Measurements from ENCODE around the gene PLPPR1.
"Not testable (repeated sequence)": the region's sequence is repeated elsewhere in the genome, so short reads cannot be mapped to it uniquely, and the experiment has no call there.

The PLPPR1 gene

DNA sequence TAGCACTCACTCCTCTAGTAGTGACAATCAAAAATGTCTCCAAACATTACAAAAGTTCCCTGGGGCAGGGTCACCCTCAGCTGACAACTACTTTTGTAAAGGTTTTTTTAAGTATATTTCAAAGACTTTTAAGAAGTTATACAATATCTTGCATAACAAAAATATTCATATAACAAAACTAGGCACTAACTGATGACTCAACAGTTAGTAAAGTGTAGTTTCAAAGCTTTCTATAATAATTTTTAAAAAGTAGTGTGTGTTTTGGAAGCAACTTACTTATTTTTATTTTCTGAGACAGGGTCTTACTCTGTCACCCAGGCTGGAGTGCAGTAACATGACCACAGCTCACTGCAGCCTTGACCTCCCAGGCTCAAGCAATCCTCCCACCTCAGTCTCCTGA lies 271.4 kb downstream of the PLPPR1 start:
- DNase-seq = no peak
- H3K27me3 Mint-ChIP-seq = peaks cover 3% of the 10 kb centered on the region
- H3K36me3 Mint-ChIP-seq (ENCODE audit: low read depth) = no peaks in the 10 kb centered on the region
- no peak overlapping the region for H3K4me3 Mint-ChIP-seq
- H3K9me3 Mint-ChIP-seq = no peaks in the 10 kb centered on the region
- H3K27ac Mint-ChIP-seq = no peak overlapping the region
- H3K4me1 Mint-ChIP-seq (ENCODE audit: low read depth) = no peaks in the 10 kb centered on the region

DNA sequence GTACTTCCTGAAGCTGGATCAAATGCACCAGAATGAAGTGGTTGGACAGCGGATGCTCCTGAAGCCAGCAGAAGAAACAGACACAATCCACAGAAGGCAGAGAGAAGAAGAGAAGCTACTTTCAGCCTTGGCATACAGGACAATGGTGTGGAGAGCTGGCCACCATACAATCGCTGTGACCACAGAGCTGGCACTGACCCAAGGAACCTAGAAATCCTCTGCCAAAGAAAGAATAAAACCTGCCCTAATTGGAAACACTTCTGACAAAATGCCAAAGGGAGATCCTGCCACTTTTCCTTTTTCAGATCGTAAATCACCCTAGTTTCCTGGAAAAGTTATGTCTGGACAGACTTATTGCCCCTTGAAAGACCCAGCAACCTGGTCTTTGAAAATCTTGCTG lies 278.5 kb downstream of the PLPPR1 start:
- no peaks in the 10 kb centered on the region for H3K36me3 Mint-ChIP-seq (ENCODE audit: low read depth)
- peaks cover 20% of the 10 kb centered on the region for H3K27me3 Mint-ChIP-seq
- H3K9me3 Mint-ChIP-seq = no peaks in the 10 kb centered on the region
- H3K27ac Mint-ChIP-seq = no peak overlapping the region
- DNase-seq = no peak
- H3K4me3 Mint-ChIP-seq = no peak overlapping the region
- no peaks in the 10 kb centered on the region for H3K4me1 Mint-ChIP-seq (ENCODE audit: low read depth)

DNA sequence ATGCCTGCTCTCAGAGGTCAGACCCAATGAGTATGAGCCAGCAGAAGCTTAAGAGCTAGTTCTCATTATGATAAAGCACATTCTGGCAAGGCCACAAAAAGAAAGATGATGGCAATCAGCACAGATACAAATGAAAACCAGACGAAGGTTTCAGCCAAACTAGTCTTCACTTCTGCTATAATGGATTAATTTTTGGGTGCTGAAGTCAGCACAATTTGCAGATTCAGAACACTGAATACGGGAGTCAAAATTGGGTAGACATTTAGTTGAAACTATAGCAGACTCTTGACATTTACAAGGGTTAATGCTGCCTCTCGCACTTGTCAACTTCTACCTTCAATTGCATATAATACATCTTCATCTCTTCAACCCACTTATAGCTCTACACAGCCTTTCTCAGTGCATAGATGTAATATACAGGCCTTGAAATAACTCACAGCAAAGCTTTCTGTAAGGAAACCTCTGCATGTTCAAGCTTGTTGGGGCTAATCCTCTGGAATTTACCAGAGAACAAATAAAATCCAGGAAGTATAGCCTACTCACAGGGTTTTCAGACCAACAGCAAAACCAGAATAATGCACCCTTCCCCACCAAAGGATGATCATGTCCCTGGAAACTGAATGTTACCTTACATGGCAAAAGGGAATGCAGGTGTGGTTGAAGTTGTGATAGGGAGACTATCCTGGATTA lies 279.1 kb downstream of the PLPPR1 start:
- H3K9me3 Mint-ChIP-seq = no peaks in the 10 kb centered on the region
- H3K27ac Mint-ChIP-seq = no peak overlapping the region
- peaks cover 17% of the 10 kb centered on the region for H3K27me3 Mint-ChIP-seq
- no peak for DNase-seq
- H3K36me3 Mint-ChIP-seq (ENCODE audit: low read depth) = no peaks in the 10 kb centered on the region
- no peak overlapping the region for H3K4me3 Mint-ChIP-seq
- H3K4me1 Mint-ChIP-seq (ENCODE audit: low read depth) = no peaks in the 10 kb centered on the region

- DNase-seq = no peak
- no peaks in the 10 kb centered on the region for H3K36me3 Mint-ChIP-seq (ENCODE audit: low read depth)
- no peaks in the 10 kb centered on the region for H3K4me1 Mint-ChIP-seq (ENCODE audit: low read depth)
- H3K9me3 Mint-ChIP-seq = no peaks in the 10 kb centered on the region
- no peak overlapping the region for H3K27ac Mint-ChIP-seq
- peaks cover 17% of the 10 kb centered on the region for H3K27me3 Mint-ChIP-seq
- H3K4me3 Mint-ChIP-seq = no peak overlapping the region
These were observed 280.6 kb downstream of the PLPPR1 start for GRCh38 chr9:101309139-101309538.

DNA sequence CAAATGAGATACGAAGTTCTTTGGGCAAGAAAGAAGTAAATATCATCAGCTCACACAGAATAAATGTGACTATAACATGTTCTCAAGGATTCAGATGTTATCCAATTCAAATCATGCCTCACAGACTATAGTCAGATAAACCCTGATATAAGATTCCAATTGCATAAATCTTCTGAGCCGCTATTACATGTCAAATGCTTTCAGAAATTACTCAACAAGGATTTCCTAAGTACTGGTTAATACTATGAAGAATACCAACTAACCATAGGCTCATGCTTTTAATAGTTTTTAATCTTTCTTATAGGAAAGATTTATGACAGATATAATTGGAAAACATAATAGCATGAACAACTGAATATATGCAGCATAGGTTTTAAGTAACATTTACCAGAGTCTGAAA lies 282.7 kb downstream of the PLPPR1 start:
- Mint-ChIP-seq H3K9me3 (no peaks in the 10 kb centered on the region), H3K36me3 (ENCODE audit: low read depth) (no peaks in the 10 kb centered on the region), H3K4me1 (ENCODE audit: low read depth) (no peaks in the 10 kb centered on the region), H3K27me3 (peaks cover 15% of the 10 kb centered on the region), H3K4me3 (no peak overlapping the region), H3K27ac (no peak overlapping the region)
- no peak for DNase-seq

DNA sequence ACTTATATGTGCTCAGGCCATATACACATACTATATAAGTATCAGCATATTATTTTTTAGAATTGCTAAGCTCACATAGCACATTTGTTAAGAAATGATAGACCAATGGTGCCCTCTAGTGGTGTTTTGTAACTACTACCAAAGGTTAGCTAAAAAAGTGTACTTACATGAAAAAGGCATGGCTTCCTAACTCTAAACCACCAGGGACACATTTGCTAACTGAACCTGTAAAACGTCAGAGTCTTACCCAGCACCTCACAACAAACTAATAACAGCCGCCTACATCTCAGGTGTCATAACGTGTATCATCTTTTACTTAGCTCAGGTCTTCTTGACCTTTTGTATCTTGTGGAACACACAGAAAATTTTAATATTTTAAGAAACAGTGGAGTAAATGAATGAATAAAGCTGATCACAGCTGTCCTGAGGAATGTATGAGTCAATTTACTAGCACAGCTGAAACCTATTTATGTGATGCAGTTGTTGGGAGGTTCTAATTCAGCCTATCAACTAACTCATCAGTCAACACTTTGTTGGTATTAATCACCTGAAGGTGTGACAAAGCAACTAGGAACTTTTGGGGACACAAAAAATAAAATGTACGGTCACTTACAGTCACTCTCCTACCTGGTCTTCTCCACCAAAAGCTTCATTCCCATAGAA lies 283.4 kb downstream of the PLPPR1 start:
- Mint-ChIP-seq H3K4me1 (ENCODE audit: low read depth) (no peaks in the 10 kb centered on the region), H3K9me3 (no peaks in the 10 kb centered on the region), H3K4me3 (no peak overlapping the region), H3K27me3 (peaks cover 15% of the 10 kb centered on the region), H3K27ac (no peak overlapping the region), H3K36me3 (ENCODE audit: low read depth) (no peaks in the 10 kb centered on the region)
- no peak for DNase-seq

GRCh38 chr9:101312661-101313060 lies 284.1 kb downstream of the PLPPR1 start:
- H3K36me3 Mint-ChIP-seq (ENCODE audit: low read depth) = no peaks in the 10 kb centered on the region
- H3K9me3 Mint-ChIP-seq = no peaks in the 10 kb centered on the region
- H3K4me1 Mint-ChIP-seq (ENCODE audit: low read depth) = no peaks in the 10 kb centered on the region
- no peak overlapping the region for H3K4me3 Mint-ChIP-seq
- no peak for DNase-seq
- H3K27me3 Mint-ChIP-seq = peaks cover 18% of the 10 kb centered on the region
- no peak overlapping the region for H3K27ac Mint-ChIP-seq

DNA sequence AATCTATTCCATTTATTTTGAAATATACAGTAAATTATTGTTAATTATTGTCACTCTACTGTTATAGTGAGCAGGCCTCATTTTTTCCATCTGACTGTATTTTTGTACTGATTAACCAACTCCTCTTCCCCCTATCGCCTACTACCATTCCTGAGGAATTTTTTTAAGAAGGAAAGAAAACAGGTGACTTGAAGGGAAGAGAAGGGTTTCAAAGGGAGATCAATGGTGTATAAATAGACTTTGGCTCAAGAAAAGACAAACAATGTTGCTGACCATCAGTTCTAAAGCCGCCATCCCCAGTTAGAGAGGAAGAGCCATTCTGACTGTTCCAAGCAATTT lies 286.6 kb downstream of the PLPPR1 start:
- H3K4me3 Mint-ChIP-seq = no peak overlapping the region
- H3K4me1 Mint-ChIP-seq (ENCODE audit: low read depth) = no peaks in the 10 kb centered on the region
- no peak overlapping the region for H3K27ac Mint-ChIP-seq
- DNase-seq = no peak
- H3K9me3 Mint-ChIP-seq = no peaks in the 10 kb centered on the region
- no peaks in the 10 kb centered on the region for H3K36me3 Mint-ChIP-seq (ENCODE audit: low read depth)
- H3K27me3 Mint-ChIP-seq = peaks cover 8% of the 10 kb centered on the region

DNA sequence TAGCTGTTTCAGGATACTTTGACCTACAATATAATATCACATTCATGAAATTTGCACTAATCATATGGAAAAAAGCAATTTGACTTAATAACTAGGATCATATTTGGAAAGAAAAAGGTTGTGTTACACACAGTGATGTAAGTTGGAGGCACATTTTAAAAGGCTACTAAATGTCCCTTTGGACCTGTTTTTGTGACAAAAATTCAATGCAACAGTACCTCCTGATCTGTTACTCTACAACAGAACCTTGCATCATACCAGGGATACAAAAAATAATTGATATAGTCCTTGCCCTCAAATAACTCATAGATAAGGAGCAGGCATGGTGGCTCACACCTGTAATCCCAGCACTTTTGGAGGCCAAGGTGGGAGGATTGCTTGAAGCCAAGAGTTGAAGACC lies 289.2 kb downstream of the PLPPR1 start:
- H3K4me3 Mint-ChIP-seq = no peak overlapping the region
- no peaks in the 10 kb centered on the region for H3K36me3 Mint-ChIP-seq (ENCODE audit: low read depth)
- peaks cover 11% of the 10 kb centered on the region for H3K27me3 Mint-ChIP-seq
- no peak overlapping the region for H3K27ac Mint-ChIP-seq
- H3K9me3 Mint-ChIP-seq = no peaks in the 10 kb centered on the region
- no peak for DNase-seq
- no peaks in the 10 kb centered on the region for H3K4me1 Mint-ChIP-seq (ENCODE audit: low read depth)

GRCh38 chr9:101323129-101323528 lies 294.6 kb downstream of the PLPPR1 start:
- H3K9me3 Mint-ChIP-seq = peaks cover 6% of the 10 kb centered on the region
- no peaks in the 10 kb centered on the region for H3K36me3 Mint-ChIP-seq (ENCODE audit: low read depth)
- H3K27ac Mint-ChIP-seq = no peak overlapping the region
- H3K4me3 Mint-ChIP-seq = no peak overlapping the region
- no peaks in the 10 kb centered on the region for H3K4me1 Mint-ChIP-seq (ENCODE audit: low read depth)
- DNase-seq = no peak
- peaks cover 16% of the 10 kb centered on the region for H3K27me3 Mint-ChIP-seq

DNA sequence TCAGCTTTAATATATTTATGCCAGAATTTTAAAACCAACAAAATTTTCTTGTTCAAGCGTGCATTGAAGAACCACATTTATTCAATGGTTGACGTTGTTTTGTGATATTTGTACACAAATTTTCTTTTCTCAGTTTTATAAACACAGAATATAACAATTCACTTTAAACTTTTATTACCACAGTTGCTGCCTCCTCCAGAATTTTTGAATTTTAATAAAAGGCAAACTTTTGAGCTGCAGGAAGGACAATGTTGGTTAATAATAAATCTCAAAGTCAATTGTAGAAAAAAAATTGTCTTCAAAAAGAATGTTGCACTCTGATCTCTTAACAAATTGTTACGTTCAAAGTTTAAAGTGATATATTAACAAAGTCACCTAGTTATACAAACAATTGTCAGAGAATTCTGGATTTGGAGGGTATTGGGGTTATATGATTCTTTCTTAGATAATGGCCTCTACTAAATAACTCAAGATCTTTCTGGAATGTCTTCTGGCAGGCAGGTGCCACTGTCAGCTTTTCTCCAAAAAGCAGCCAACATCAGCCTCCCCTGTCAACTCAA lies 295.8 kb downstream of the PLPPR1 start:
- Mint-ChIP-seq H3K27ac (no peak overlapping the region), H3K36me3 (ENCODE audit: low read depth) (no peaks in the 10 kb centered on the region), H3K4me3 (no peak overlapping the region), H3K4me1 (ENCODE audit: low read depth) (no peaks in the 10 kb centered on the region), H3K9me3 (peaks cover 6% of the 10 kb centered on the region), H3K27me3 (peaks cover 16% of the 10 kb centered on the region)
- DNase-seq = no peak

- H3K4me1 Mint-ChIP-seq (ENCODE audit: low read depth) = no peaks in the 10 kb centered on the region
- H3K27ac Mint-ChIP-seq = no peak overlapping the region
- no peak overlapping the region for H3K4me3 Mint-ChIP-seq
- H3K36me3 Mint-ChIP-seq (ENCODE audit: low read depth) = no peaks in the 10 kb centered on the region
- H3K27me3 Mint-ChIP-seq = peaks cover 15% of the 10 kb centered on the region
- peaks cover 6% of the 10 kb centered on the region for H3K9me3 Mint-ChIP-seq
- no peak for DNase-seq
These were observed 296.5 kb downstream of the PLPPR1 start for GRCh38 chr9:101325053-101325452.

GRCh38 chr9:101326035-101326434 lies 297.5 kb downstream of the PLPPR1 start:
- no peak overlapping the region for H3K4me3 Mint-ChIP-seq
- no peak overlapping the region for H3K27ac Mint-ChIP-seq
- peaks cover 10% of the 10 kb centered on the region for H3K27me3 Mint-ChIP-seq
- peaks cover 6% of the 10 kb centered on the region for H3K9me3 Mint-ChIP-seq
- H3K36me3 Mint-ChIP-seq (ENCODE audit: low read depth) = no peaks in the 10 kb centered on the region
- H3K4me1 Mint-ChIP-seq (ENCODE audit: low read depth) = no peaks in the 10 kb centered on the region
- DNase-seq = no peak

DNA sequence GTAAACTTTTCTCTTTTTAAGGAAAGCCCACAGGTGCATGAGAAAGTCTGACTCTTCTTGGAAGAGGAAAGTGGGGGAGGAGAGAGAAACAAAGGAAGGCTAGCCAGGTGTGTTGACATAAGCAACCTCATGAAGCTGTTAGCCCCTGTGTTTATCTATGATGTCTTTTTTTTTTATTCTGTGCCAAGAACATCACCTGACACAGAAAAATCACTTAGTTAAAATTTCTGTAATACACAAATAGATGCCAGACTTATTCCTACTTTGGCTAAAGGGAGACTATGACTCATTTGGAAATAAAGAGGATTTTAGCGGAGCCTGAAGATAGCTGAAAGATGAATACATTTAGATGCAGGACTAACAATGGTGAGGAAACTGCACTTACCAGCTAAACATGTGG lies 298.0 kb downstream of the PLPPR1 start:
- Mint-ChIP-seq H3K4me3 (no peak overlapping the region), H3K27ac (no peak overlapping the region), H3K9me3 (peaks cover 6% of the 10 kb centered on the region), H3K36me3 (ENCODE audit: low read depth) (no peaks in the 10 kb centered on the region), H3K4me1 (ENCODE audit: low read depth) (no peaks in the 10 kb centered on the region), H3K27me3 (peaks cover 7% of the 10 kb centered on the region)
- no peak for DNase-seq

DNA sequence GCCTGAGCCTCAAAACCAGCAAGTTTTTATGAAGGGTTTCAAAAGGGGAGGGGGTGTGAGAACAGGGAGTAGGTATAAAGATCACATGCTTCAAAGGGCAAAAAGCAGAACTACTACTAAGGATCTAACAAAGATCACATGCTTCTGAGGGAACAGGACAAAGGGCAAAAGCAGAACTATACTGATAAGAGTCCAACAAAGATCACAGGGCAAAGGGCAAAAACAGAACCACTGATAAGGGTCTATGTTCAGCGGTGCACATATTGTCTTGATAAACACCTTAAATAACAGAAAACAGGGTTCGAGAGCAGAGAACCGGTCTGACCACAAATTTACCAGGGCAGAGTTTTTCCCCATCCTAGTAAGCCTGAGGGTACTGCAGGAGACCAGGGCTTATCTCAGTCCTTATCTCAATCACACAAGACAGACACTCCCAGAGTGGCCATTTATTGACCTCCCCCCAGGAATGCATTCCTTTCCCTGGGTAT lies 298.9 kb downstream of the PLPPR1 start:
- not testable (repeated sequence) for H3K9me3 Mint-ChIP-seq; H3K4me1 Mint-ChIP-seq (ENCODE audit: low read depth); H3K27ac Mint-ChIP-seq; H3K36me3 Mint-ChIP-seq (ENCODE audit: low read depth); DNase-seq; H3K4me3 Mint-ChIP-seq
- peaks cover 10% of the 10 kb centered on the region for H3K27me3 Mint-ChIP-seq
